Measurements from ENCODE around the gene UMAD1.

DNA sequence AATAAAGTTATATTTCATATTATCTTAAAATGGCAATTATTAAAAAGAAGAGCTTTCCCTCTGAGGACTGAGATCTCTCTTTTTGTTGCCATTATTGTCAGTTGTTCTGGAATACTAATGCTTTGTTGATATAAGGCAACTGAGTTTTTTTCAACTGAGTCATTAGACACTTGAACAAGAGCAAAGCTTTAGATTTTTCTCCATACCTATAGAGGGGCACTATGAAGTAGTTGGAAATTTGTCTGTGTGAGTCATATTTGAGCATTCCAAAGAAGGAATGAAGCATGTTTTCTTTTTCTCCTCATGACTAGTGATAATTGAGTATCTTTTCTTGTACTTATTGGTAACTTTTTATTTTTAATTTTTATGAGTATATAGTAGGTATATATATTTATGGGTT lies 53.3 kb downstream of the UMAD1 start:
- TF ChIP-seq, protein P1, sequence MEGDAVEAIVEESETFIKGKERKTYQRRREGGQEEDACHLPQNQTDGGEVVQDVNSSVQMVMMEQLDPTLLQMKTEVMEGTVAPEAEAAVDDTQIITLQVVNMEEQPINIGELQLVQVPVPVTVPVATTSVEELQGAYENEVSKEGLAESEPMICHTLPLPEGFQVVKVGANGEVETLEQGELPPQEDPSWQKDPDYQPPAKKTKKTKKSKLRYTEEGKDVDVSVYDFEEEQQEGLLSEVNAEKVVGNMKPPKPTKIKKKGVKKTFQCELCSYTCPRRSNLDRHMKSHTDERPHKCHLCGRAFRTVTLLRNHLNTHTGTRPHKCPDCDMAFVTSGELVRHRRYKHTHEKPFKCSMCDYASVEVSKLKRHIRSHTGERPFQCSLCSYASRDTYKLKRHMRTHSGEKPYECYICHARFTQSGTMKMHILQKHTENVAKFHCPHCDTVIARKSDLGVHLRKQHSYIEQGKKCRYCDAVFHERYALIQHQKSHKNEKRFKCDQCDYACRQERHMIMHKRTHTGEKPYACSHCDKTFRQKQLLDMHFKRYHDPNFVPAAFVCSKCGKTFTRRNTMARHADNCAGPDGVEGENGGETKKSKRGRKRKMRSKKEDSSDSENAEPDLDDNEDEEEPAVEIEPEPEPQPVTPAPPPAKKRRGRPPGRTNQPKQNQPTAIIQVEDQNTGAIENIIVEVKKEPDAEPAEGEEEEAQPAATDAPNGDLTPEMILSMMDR (IDR thresholded peaks at IDR 0.05), result no peak
- TF ChIP-seq POLR2AphosphoS5 (IDR thresholded peaks at IDR 0.05), result no peak
